B cell (primary cell): Measurements from ENCODE around the gene CAPZA1. TPM values are rescaled to one million over a fixed set of nuclear protein-coding genes. Genes with fewer than 3 reads are reported as not detected.

ENCODE experiments used
- ATAC-seq: fragments of 200-7000 bp; cut with Tn5 transposase; one replicate; pipeline ENCODE4 v1.10.0; 2021; ENCODE audit warnings: low read depth, mild to moderate bottlenecking, moderate number of reproducible peaks, moderate library complexity
- CTCF ChIA-PET: fragments of 350-600 bp; sonication (Branson Sonifier 250); formaldehyde crosslinking; loops from one replicate; lab custom pipeline; 2021; ENCODE audit warnings: antibody characterized with exemption, inconsistent platforms; lab: Charles Lee
- POLR2A ChIA-PET: fragments of 350-600 bp; sonication (Branson Sonifier 250); formaldehyde crosslinking; loops from one replicate; lab custom pipeline; 2021; ENCODE audit warnings: antibody characterized with exemption; lab: Charles Lee
- DNase-seq: peaks from one replicate; pipeline ENCODE4 v3.0.0; 2013
- H2AFZ ChIP-seq: 2 replicates; pipeline ENCODE4 v1.6.1; 2012; ENCODE audit warnings: mild to moderate bottlenecking, low read depth, low read length; ENCODE audit not compliant: insufficient read depth, poor library complexity, severe bottlenecking
- H3K27ac ChIP-seq, 2 donors: 1 replicate in 1 of 2; 2 replicates in 1 of 2; pipeline ENCODE4 v1.5.1; 2012 to 2013; ENCODE audit warnings: low read length in 2 of 2, mild to moderate bottlenecking in 2 of 2, moderate library complexity in 1 of 2
- H3K27me3 ChIP-seq, 4 experiments: fragments of 200-600 bp in 1 of 4; sonication (generic) in 1 of 4; replicated peaks in 1 of 4; 1 replicate in 2 of 4; 2 replicates in 2 of 4; pipeline versions ENCODE4 v1.6.1 to v1.7.0; 2013 to 2016; ENCODE audit warnings: low read length in 3 of 4, mild to moderate bottlenecking in 2 of 4, mixed read lengths in 1 of 4, moderate library complexity in 1 of 4; ENCODE audit not compliant: insufficient read depth in 4 of 4, control insufficient read depth in 3 of 4; ENCODE audit errors: control extremely low read depth in 1 of 4
- H3K36me3 ChIP-seq, 2 experiments: replicated peaks in 1 of 2; 1 replicate in 1 of 2; 2 replicates in 1 of 2; pipeline versions ENCODE4 v1.6.1 to v1.7.1; 2013; ENCODE audit warnings: low read length in 1 of 2; ENCODE audit not compliant: insufficient read depth in 2 of 2, control insufficient read depth in 1 of 2; ENCODE audit errors: control extremely low read depth in 1 of 2, extremely low read depth in 1 of 2
- H3K4me1 ChIP-seq, 2 donors: fragments of 200-600 bp in 1 of 2; sonication (generic) in 1 of 2; 1 replicate in 1 of 2; 2 replicates in 1 of 2; pipeline versions ENCODE4 v1.5.1 to v1.6.1; 2013 to 2017; ENCODE audit warnings: low read length in 2 of 2; ENCODE audit not compliant: control insufficient read depth in 2 of 2, insufficient read depth in 2 of 2
- H3K4me2 ChIP-seq: replicated peaks from 2 replicates; pipeline ENCODE3; 2012; ENCODE audit warnings: mild to moderate bottlenecking, low read depth, low read length; ENCODE audit not compliant: poor library complexity, severe bottlenecking
- H3K4me3 ChIP-seq, 5 experiments: fragments of 200-600 bp in 1 of 5; sonication (generic) in 1 of 5; 1 replicate in 3 of 5; 2 replicates in 2 of 5; pipeline versions ENCODE4 v1.5.1 to v1.7.0; 2011 to 2016; ENCODE audit warnings: low read length in 4 of 5, mild to moderate bottlenecking in 4 of 5, low read depth in 2 of 5, control low read depth in 1 of 5, moderate library complexity in 1 of 5; ENCODE audit not compliant: insufficient read depth in 1 of 5; ENCODE audit errors: control extremely low read depth in 1 of 5, extremely low read depth in 1 of 5
- H3K79me2 ChIP-seq: fragments of 200-600 bp; sonication (generic); one replicate; pipeline ENCODE4 v1.6.0; 2016; ENCODE audit warnings: low read length; ENCODE audit not compliant: control insufficient read depth, insufficient read depth
- H3K9ac ChIP-seq: fragments of 200-600 bp; sonication (generic); 2 replicates; pipeline ENCODE4 v1.6.1; 2017; ENCODE audit warnings: mild to moderate bottlenecking, low read length, moderate library complexity
- H3K9me3 ChIP-seq, 3 donors: one replicate each; pipeline versions ENCODE4 v1.6.1 to v1.7.1; 2013; ENCODE audit warnings: low read length in 2 of 3; ENCODE audit not compliant: control insufficient read depth in 2 of 3, insufficient read depth in 1 of 3; ENCODE audit errors: control extremely low read depth in 1 of 3
- H4K20me1 ChIP-seq: 2 replicates; pipeline ENCODE4 v1.6.0; 2012; ENCODE audit warnings: mild to moderate bottlenecking, low read length; ENCODE audit not compliant: insufficient read depth, control insufficient read depth, poor library complexity, severe bottlenecking
- H3K27ac Mint-ChIP-seq: one replicate; pipeline ENCODE4 v1.8.0; 2021; ENCODE audit warnings: mixed read lengths
- H3K27me3 Mint-ChIP-seq: one replicate; pipeline ENCODE4 v1.8.0; 2021; ENCODE audit warnings: mixed read lengths
- H3K4me1 Mint-ChIP-seq: one replicate; pipeline ENCODE4 v1.8.0; 2021; ENCODE audit warnings: mixed read lengths
- H3K4me3 Mint-ChIP-seq: one replicate; pipeline ENCODE4 v1.8.0; 2021; ENCODE audit warnings: mixed read lengths
- H3K9me3 Mint-ChIP-seq: one replicate; pipeline ENCODE4 v1.8.0; 2022; ENCODE audit warnings: mixed read lengths; ENCODE audit not compliant: insufficient read depth
- CTCF ChIP-seq: fragments of 200-600 bp; IDR thresholded peaks from one replicate; pipeline ENCODE4 v1.8.0; 2022; ENCODE audit warnings: antibody characterized with exemption, mild to moderate bottlenecking
- EZH2 ChIP-seq: IDR thresholded peaks from 2 replicates; pipeline ENCODE4 v1.6.1; 2012; ENCODE audit warnings: borderline replicate concordance, low read depth, mild to moderate bottlenecking, moderate library complexity, low read length; ENCODE audit not compliant: insufficient read depth, poor library complexity, severe bottlenecking
- WGBS: methylation state at CpG from one replicate; pipeline ENCODE4 v1.1.5; 2013; ENCODE audit warnings: missing lambda C conversion rate; ENCODE audit not compliant: insufficient coverage; 5-methylcytosine and 5-hydroxymethylcytosine counted together
- intact Hi-C: fragments of 100-400 bp; cut with micrococcal nuclease; formaldehyde crosslinking; loops from one replicate; pipeline ENCODE4 v1.10.0; 2022
- polyA plus RNA-seq: library from polyadenylated mRNA; depleted of rRNA; stranded (reverse); fragments of >200 nt; gene quantifications from 2 replicates; pipeline ENCODE4 v1.2.3, GENCODE V29; 2012
- total RNA-seq, 2 donors: library from RNA; stranded (reverse); fragments of 120-200 nt in 1 of 2; gene quantifications; 1 replicate in 1 of 2; 2 replicates in 1 of 2; pipeline versions ENCODE4 v1.2.3 to v1.2.4, GENCODE V29; 2013 to 2022

Gene CAPZA1
- total and polyA plus RNA-seq, 2 donors (not counting 1 experiment from before 2014, with no cell fraction given), result 52.2 to 172 TPM

GRCh38 chr1:112687785-112688496 lies 68.3 kb downstream of the CAPZA1 start:
- CTCF ChIA-PET, result no interaction called here
- H3K27me3 Mint-ChIP-seq, result no peaks in the 10 kb centered on the region
- no peaks in the 10 kb centered on the region for H3K9me3 Mint-ChIP-seq
- H2AFZ ChIP-seq, result no peak overlapping the region
- 99% methylated on average over 11 of the region's 13 CpGs for WGBS
- H3K9ac ChIP-seq, result no peak overlapping the region
- no peaks in the 10 kb centered on the region for H3K9me3 ChIP-seq
- H3K27me3 ChIP-seq, result no peaks in the 10 kb centered on the region
- H3K4me2 ChIP-seq, result no peak overlapping the region
- POLR2A ChIA-PET, result no interaction called here
- no peaks in the 10 kb centered on the region for H3K4me1 ChIP-seq
- TF ChIP-seq CTCF (no peak), EZH2 (no peak)
- ATAC-seq (no peak), DNase-seq (no peak)
- no peak overlapping the region for H3K4me3 ChIP-seq
- H4K20me1 ChIP-seq, result no peaks in the 10 kb centered on the region
- peaks cover 2 to 13% of the 10 kb centered on the region in 2 experiments for H3K36me3 ChIP-seq
- peaks cover 6% of the 10 kb centered on the region for H3K4me1 Mint-ChIP-seq
- no peaks in the 10 kb centered on the region for H3K79me2 ChIP-seq
- H3K27ac Mint-ChIP-seq, result peak overlapping the region; percentile 6
- no peak overlapping the region for H3K4me3 Mint-ChIP-seq
- H3K27ac ChIP-seq, result no peak overlapping the region
- intact Hi-C loops, result no loop called here

GRCh38 chr1:112688781-112689193 lies 69.2 kb downstream of the CAPZA1 start:
- ATAC-seq (no peak), DNase-seq (no peak)
- peaks cover 6% of the 10 kb centered on the region for H3K4me1 Mint-ChIP-seq
- Histone ChIP-seq H2AFZ (no peak overlapping the region), H4K20me1 (no peaks in the 10 kb centered on the region), H3K79me2 (no peaks in the 10 kb centered on the region), H3K27me3 (no peaks in the 10 kb centered on the region), H3K9me3 (no peaks in the 10 kb centered on the region), H3K4me2 (no peak overlapping the region), H3K27ac (no peak overlapping the region), H3K36me3 (peaks cover 0 to 15% of the 10 kb centered on the region in 2 experiments), H3K4me3 (no peak overlapping the region), H3K4me1 (no peaks in the 10 kb centered on the region), H3K9ac (no peak overlapping the region)
- intact Hi-C loops, result no loop called here
- TF ChIP-seq CTCF, result no peak
- no peak for TF ChIP-seq EZH2
- no peak overlapping the region for H3K4me3 Mint-ChIP-seq
- 100% methylated on average over 11 of the region's 13 CpGs for WGBS
- H3K27me3 Mint-ChIP-seq, result no peaks in the 10 kb centered on the region
- H3K27ac Mint-ChIP-seq, result no peak overlapping the region
- H3K9me3 Mint-ChIP-seq, result no peaks in the 10 kb centered on the region
- ChIA-PET CTCF (no interaction called here), POLR2A (no interaction called here)
